Cardiac fibroblast (primary cell): ENCODE results near the gene SCNN1A.

Source experiments
- DNase-seq, 2 donors: peaks; one replicate each; pipeline versions ENCODE4 v3.0.0 to v3.0.0-alpha.2; 2010; ENCODE audit warnings: low read depth in 2 of 2
- H3K4me3 ChIP-seq, 2 donors: replicated peaks in 1 of 2; 1 replicate in 1 of 2; 2 replicates in 1 of 2; pipeline ENCODE4 v1.5.1; 2011; ENCODE audit warnings: low read depth in 2 of 2, low read length in 2 of 2, mild to moderate bottlenecking in 2 of 2, moderate library complexity in 1 of 2
- TF ChIP-seq, protein P1 (sequence below): IDR thresholded peaks from one replicate; pipeline ENCODE4 v1.5.1; 2011; ENCODE audit warnings: low read depth, mild to moderate bottlenecking, low read length, inconsistent platforms

The SCNN1A gene

DNA sequence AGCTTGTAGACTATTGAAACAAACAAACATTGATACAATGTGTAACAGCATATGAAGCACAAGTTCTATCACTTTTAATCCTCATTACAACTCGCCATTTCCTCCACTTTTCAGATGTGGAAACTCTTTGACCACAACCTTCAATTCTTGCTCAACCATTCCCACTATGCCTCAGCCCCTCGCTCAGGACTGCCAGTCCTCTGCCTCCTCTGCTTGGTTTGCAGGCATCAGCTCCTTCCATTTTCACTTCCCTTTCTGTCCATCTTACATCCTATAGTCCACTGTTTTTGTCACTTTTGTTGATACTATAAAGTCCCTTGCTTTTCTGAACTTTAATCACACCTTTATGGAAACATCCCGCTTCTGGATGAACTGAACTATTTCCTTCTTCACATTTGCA is 41.2 kb upstream of the SCNN1A start:
- DNase-seq, result no peak
- H3K4me3 ChIP-seq, result no peak overlapping the region
- TF ChIP-seq, protein P1, sequence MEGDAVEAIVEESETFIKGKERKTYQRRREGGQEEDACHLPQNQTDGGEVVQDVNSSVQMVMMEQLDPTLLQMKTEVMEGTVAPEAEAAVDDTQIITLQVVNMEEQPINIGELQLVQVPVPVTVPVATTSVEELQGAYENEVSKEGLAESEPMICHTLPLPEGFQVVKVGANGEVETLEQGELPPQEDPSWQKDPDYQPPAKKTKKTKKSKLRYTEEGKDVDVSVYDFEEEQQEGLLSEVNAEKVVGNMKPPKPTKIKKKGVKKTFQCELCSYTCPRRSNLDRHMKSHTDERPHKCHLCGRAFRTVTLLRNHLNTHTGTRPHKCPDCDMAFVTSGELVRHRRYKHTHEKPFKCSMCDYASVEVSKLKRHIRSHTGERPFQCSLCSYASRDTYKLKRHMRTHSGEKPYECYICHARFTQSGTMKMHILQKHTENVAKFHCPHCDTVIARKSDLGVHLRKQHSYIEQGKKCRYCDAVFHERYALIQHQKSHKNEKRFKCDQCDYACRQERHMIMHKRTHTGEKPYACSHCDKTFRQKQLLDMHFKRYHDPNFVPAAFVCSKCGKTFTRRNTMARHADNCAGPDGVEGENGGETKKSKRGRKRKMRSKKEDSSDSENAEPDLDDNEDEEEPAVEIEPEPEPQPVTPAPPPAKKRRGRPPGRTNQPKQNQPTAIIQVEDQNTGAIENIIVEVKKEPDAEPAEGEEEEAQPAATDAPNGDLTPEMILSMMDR, result no peak

DNA sequence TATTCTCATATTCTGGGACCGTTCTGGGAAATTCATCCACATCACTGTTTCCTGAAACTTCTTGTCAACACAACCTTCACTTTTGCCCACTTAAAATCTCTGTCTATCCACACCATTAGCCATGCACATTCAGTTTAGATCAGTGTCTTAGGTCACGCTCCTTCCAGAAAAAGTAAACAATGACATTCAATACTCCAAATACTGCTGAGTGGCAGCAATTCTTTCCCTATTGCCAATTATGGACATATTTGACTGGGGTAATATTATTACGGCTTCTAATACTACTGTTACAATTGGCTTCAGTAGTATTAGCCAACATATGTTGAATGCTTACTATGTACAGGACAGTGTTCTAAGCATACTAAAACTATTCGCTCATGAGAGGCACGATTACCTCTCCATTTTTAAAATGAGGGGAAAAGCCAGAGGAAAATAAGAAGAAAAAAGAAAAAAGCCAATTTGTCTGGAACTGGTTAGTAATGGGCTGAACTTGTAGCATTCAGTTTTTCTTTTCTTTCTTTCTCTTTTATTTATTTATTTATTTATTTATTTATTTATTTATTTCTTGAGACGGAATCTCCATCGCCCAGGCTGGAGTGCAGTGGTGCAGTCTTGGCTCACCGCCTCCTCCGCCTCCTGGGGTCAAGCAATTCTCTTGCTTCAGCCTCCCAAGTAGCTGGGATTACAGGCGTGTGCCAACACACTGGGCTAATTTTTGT is 32.0 kb upstream of the SCNN1A start:
- DNase-seq, result no peak
- no peak overlapping the region for H3K4me3 ChIP-seq
- TF ChIP-seq, protein P1, result no peak

DNA sequence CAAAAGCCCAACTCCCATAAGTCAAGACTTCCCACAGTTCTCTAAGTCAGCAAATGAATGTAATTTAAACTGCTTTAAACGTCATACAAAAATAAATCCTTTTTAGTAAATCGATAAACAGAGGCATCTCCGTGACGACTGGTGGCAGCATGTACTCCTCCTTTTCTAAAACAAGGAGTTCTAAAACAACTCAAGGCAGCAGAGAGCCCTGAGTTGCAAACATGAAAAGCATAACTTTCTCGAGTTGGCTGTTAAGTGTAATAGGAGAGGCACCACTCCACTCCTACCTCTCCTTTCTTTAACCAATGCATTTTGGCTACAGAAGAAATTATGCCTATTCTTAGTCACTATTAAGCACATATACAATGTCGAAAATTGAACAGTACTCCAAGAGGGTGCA is 30.6 kb upstream of the SCNN1A start:
- DNase-seq, result no peak
- TF ChIP-seq, protein P1, result no peak
- H3K4me3 ChIP-seq, result no peak overlapping the region

DNA sequence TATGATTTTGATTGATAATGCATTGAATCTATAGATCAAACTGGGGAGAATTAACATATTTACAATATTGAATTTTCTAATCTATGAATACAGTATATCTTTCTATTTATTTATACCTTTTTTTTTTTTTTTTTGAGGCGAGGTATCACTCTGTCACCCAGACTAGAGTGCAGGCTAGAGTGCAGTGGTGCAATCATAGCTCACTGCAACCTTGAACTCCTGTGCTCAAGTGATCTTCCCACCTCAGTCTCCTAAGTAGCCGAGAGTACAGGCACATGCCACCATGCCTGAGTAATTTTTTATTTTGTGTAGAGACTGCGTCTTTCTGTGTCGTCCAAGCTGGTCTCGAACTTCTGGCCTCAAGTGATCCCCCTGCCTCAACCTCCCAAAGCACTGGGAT is 29.0 kb upstream of the SCNN1A start:
- H3K4me3 ChIP-seq, result no peak overlapping the region
- TF ChIP-seq, protein P1, result no peak
- no peak for DNase-seq

DNA sequence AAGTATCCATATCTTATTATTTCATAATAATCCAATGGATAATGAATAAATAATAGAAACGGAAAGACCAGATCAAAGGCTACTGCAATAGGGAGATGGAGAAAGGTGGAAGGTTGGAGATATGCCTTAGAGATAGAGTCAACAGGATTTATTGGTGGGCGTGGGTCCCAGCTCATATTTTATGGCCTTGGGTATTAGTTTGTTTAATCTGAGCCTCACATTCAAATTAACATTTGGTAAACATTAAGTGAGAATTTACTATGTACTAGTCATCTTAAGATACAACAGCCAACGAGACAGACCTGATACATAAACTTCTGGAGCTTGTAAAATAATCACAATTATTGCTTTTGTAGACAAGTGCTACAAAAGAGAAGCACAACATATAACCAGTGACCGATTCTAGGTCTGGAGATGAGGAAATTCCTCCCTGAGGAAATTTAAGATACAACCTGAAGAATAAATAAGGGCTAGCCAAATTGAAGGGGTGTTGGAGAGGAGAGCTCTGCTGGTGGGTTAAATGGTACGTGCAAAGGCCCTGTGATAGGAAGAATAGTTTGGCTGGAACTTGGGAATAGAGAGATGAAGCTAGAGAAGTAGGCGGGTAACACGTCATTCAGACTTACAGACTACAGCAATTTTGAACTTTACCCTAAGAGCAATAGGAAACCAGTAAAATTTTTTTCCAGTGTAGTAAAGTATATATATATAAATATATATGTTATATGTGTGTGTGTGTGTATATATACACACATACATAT is 24.7 kb upstream of the SCNN1A start:
- no peak for DNase-seq
- TF ChIP-seq, protein P1, result no peak
- no peak overlapping the region for H3K4me3 ChIP-seq

DNA sequence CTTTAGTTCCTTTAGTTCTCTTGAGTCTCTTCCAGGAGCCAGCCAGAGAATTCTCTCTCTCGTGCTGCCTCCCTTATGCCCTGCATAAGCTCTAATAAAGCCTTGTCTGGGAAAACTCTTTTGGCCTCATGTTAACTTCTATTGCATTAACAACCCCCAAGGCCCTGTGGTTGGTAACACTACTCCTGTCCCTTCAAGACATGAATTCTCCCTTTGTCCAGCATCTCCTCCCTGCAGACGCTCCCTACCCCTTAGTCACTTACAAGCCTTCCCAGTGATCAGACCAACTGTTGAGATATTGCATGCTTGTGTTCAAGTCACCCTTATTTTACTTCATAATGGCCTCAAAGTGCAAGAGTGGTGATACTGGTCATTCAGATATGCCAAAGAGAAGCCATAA is 20.7 kb upstream of the SCNN1A start:
- H3K4me3 ChIP-seq, result no peak overlapping the region
- no peak for DNase-seq
- TF ChIP-seq, protein P1, result no peak
